Fibroblast of the aortic adventitia (primary cell): ENCODE measurements around the gene CCL20. TPM values are rescaled to one million over a fixed set of nuclear protein-coding genes. Genes with fewer than 3 reads are reported as not detected.

Experiments used
- DNase-seq: peaks from one replicate; pipeline ENCODE4 v3.0.0-alpha.2; 2010; ENCODE audit warnings: low read depth
- H3K4me3 ChIP-seq: 2 replicates; pipeline ENCODE4 v1.5.1; 2011; ENCODE audit warnings: low read depth, mild to moderate bottlenecking, control low read depth, low read length, moderate library complexity
- small RNA-seq: library from RNA; depleted of rRNA; stranded (forward); fragments of <200 nt; gene quantifications from one replicate; pipeline ENCODE3, GENCODE V24; 2012
- total RNA-seq: library from RNA; depleted of rRNA; stranded (reverse); fragments of >200 nt; gene quantifications from 2 replicates; pipeline ENCODE4 v1.2.3, GENCODE V29; 2012; ENCODE audit warnings: low replicate concordance
- TF ChIP-seq, protein P1 (sequence below): IDR thresholded peaks from 2 replicates; pipeline ENCODE4 v1.5.1; 2011; ENCODE audit warnings: mild to moderate bottlenecking, low read length, control low read depth, inconsistent platforms; ENCODE audit not compliant: insufficient read depth

Gene CCL20
- total RNA-seq, 1 donor = not detected

DNA sequence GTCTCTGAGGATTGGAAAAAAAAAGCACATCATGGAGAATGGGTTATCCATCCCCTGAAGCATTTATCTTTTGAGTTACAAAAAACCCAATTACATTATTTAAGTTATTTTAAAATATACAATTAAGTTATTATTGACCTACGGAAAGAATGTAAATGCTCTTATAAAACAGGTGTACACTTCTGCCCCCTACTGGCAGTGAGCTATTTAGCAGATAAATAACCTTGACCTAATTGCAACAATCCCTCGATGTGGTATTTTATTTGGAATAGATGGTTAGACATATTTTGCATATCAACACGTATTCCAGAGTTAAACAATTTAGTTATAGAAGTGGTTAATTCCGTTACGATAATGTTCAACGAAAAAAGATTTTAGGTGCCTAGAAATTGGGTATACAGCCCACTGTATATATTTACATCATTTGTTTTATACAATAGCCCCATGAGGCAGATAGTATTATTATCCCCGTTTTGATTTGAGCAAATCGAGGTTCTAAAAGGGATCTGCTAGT is 48.6 kb downstream of the CCL20 start:
- H3K4me3 ChIP-seq = no peak overlapping the region
- peak; percentile 76 for DNase-seq
- TF ChIP-seq, protein P1, sequence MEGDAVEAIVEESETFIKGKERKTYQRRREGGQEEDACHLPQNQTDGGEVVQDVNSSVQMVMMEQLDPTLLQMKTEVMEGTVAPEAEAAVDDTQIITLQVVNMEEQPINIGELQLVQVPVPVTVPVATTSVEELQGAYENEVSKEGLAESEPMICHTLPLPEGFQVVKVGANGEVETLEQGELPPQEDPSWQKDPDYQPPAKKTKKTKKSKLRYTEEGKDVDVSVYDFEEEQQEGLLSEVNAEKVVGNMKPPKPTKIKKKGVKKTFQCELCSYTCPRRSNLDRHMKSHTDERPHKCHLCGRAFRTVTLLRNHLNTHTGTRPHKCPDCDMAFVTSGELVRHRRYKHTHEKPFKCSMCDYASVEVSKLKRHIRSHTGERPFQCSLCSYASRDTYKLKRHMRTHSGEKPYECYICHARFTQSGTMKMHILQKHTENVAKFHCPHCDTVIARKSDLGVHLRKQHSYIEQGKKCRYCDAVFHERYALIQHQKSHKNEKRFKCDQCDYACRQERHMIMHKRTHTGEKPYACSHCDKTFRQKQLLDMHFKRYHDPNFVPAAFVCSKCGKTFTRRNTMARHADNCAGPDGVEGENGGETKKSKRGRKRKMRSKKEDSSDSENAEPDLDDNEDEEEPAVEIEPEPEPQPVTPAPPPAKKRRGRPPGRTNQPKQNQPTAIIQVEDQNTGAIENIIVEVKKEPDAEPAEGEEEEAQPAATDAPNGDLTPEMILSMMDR = peak; percentile 62

DNA sequence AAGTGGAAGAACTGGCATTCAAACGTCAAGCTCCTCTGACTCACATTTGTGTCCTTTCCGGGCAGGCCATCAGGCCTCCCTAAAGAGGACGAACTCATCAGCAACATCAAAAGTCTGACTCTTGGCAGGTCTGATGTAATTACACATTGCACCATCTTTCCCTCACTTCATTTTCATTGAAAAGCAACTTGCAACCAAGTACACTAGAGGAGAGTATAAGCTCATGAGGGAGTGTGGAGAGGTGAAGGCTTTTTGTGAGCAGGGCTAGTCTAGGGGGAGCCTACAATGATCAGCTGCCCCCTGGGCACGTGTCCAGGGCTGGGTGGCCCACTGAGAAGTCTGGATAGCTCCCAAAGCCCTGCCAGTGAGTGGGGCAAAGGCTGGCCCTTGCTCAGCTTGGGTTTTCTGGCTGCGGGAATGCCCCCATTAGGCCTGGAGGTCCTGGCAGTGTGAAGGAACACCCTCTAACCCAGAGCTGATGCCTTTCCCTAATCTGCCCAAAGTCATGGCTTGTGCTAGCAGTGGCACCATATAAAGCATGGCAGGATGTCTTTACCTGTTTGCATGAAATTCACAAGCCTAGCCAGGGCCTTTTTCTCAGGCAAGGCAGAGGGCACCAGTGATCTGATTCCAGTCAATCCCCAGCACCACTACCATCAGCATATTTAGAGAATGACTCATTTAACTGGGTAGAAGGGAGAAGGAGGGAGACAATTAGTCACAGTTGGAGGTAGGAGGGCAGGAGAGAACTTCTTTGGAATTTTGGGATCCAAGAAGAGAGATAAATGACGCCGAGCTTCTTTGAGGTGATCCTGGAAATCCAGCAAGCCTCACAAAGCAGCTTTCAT is 49.3 kb downstream of the CCL20 start:
- DNase-seq = peak; percentile 87
- no peak overlapping the region for H3K4me3 ChIP-seq
- TF ChIP-seq, protein P1 = peak; percentile 13

DNA sequence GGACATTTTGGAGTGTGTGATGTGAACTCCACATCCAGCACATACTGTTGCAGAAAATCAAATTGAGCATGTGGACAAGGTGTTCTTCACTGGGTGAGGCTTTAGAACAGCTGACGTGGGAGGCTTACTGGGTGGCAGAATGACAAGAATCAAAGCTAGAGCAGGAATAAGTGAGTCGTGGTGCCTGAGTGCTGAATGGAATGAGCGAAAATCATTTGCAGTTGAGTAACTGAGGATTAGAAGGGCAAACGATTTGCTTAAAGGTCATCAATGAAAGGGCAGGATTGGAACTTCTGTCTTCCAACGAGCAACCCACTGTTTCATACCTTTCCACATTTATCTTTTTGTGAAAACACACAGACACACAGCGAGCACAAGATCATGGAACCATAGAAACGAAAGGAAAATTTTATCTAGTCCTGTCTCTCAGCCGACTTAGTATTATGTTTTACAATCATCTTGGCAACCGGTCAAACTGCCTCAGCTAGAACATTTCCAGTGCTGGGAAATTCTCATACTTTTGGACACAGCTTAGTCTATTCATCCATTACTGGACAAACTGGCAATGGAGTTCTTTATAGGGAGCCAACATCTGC is 50.6 kb downstream of the CCL20 start:
- peak; percentile 95 for DNase-seq
- peak overlapping the region; percentile 43 for H3K4me3 ChIP-seq
- TF ChIP-seq, protein P1 = no peak

DNA sequence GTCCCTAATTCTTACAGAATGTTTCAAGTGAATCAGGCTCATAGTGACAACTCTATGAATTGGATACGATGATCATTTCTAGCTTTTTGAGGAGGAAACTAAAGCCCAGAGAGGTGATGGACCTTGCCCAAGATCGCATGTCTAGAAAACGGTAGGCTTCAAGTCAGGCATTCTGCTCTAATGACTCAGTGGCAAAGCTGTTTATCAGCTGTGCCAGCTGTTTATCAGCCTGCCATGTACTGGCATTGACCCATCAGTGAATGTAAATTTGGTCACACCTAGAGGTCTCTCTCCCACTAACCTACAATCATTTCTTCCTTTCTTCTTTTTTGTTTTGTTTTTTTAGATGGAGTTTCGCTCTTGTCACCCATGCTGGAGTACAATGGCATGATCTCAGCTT is 51.6 kb downstream of the CCL20 start:
- TF ChIP-seq, protein P1 = no peak
- DNase-seq = no peak
- no peak overlapping the region for H3K4me3 ChIP-seq

Small RNA genes within 50 kb of the gene (small RNA-seq; reads per million reads assigned to genes)
- gene SNRPGP8 = not detected

Other genes with a start within 250 kb of the CCL20 start
- not detected in 2 replicates for gene SCYGR2, start 214.9 kb upstream of the CCL20 start, total RNA-seq
- gene SCYGR3, start 199.0 kb upstream of the CCL20 start, total RNA-seq = not detected in 2 replicates
- gene SCYGR4, start 196.3 kb upstream of the CCL20 start, total RNA-seq = not detected in 2 replicates
- not detected in 2 replicates for gene SCYGR5, start 147.0 kb upstream of the CCL20 start, total RNA-seq
- gene SLC19A3, start 95.8 kb upstream of the CCL20 start, total RNA-seq = 0.18 and 1.6 TPM in 2 replicates
- gene SCYGR6, start 89.1 kb upstream of the CCL20 start, total RNA-seq = not detected in 2 replicates
- not detected in 2 replicates for gene SCYGR7, start 85.5 kb upstream of the CCL20 start, total RNA-seq
- not detected in 2 replicates for gene SCYGR8, start 67.9 kb upstream of the CCL20 start, total RNA-seq
- gene DAW1, start 57.8 kb downstream of the CCL20 start, total RNA-seq = 1.3 TPM in 1 of 2 replicates, not detected in the other